Mesenchymal stem cell (in vitro differentiated cells and primary cell): ENCODE data around the gene ITCH.
A peak's percentile ranks its signal among the peaks of the same experiment; 100 is the strongest.

ENCODE experiments used
- DNase-seq: peaks from one replicate; pipeline ENCODE4 v3.0.0-alpha.2; 2013
- H2AFZ ChIP-seq: one replicate; pipeline ENCODE4 v1.6.1; 2013; ENCODE audit warnings: low read depth, mild to moderate bottlenecking, control low read depth, inconsistent platforms, low read length, moderate library complexity
- H2AK5ac ChIP-seq: 2 replicates; pipeline ENCODE4 v1.6.1; 2013; ENCODE audit warnings: low read length, moderate library complexity, mild to moderate bottlenecking, inconsistent platforms; ENCODE audit not compliant: severe bottlenecking
- H2BK120ac ChIP-seq: one replicate; pipeline ENCODE4 v1.6.1; 2013; ENCODE audit warnings: low read depth, mild to moderate bottlenecking, inconsistent platforms, low read length, moderate library complexity
- H2BK12ac ChIP-seq, 2 experiments: one replicate each; pipeline ENCODE4 v1.6.1; 2013; ENCODE audit warnings: inconsistent platforms in 2 of 2, low read length in 2 of 2, mild to moderate bottlenecking in 2 of 2, moderate library complexity in 2 of 2, control low read depth in 1 of 2
- H2BK15ac ChIP-seq: one replicate; pipeline ENCODE4 v1.6.1; 2013; ENCODE audit warnings: mild to moderate bottlenecking, low read depth, inconsistent platforms; ENCODE audit not compliant: poor library complexity, severe bottlenecking
- H2BK5ac ChIP-seq: 2 replicates; pipeline ENCODE4 v1.6.1; 2013; ENCODE audit warnings: low read depth, mild to moderate bottlenecking, low read length, control low read depth, inconsistent platforms; ENCODE audit not compliant: poor library complexity, severe bottlenecking
- H3K14ac ChIP-seq, 2 experiments: one replicate each; pipeline ENCODE4 v1.6.1; 2013; ENCODE audit warnings: inconsistent platforms in 2 of 2, low read length in 2 of 2, control low read depth in 1 of 2, mild to moderate bottlenecking in 1 of 2, moderate library complexity in 1 of 2
- H3K18ac ChIP-seq, 2 experiments: one replicate each; pipeline ENCODE4 v1.6.1; 2013; ENCODE audit warnings: inconsistent platforms in 2 of 2, low read length in 2 of 2, control low read depth in 1 of 2, low read depth in 1 of 2, mild to moderate bottlenecking in 1 of 2
- H3K23ac ChIP-seq, 2 experiments: one replicate each; pipeline ENCODE4 v1.6.1; 2013; ENCODE audit warnings: inconsistent platforms in 2 of 2, low read length in 2 of 2, mild to moderate bottlenecking in 2 of 2, moderate library complexity in 2 of 2, control low read depth in 1 of 2
- H3K27ac ChIP-seq: 2 replicates; pipeline ENCODE4 v1.5.1; 2013; ENCODE audit warnings: mild to moderate bottlenecking, moderate library complexity, low read length, control low read depth, inconsistent platforms; ENCODE audit not compliant: poor library complexity, severe bottlenecking
- H3K27me3 ChIP-seq, 2 experiments: 2 replicates each; pipeline versions ENCODE4 v1.6.1 to v1.7.0; 2013; ENCODE audit warnings: low read length in 2 of 2, mild to moderate bottlenecking in 2 of 2, moderate library complexity in 2 of 2, control low read depth in 1 of 2, inconsistent platforms in 1 of 2; ENCODE audit not compliant: control insufficient read depth in 1 of 2, insufficient read depth in 1 of 2
- H3K36me3 ChIP-seq, 2 experiments: 2 replicates each; pipeline versions ENCODE4 v1.6.1 to v1.7.0; 2013; ENCODE audit warnings: low read length in 2 of 2, control low read depth in 1 of 2, inconsistent platforms in 1 of 2, low read depth in 1 of 2, mild to moderate bottlenecking in 1 of 2; ENCODE audit not compliant: insufficient read depth in 2 of 2, control insufficient read depth in 1 of 2
- H3K4ac ChIP-seq, 2 experiments: one replicate each; pipeline ENCODE4 v1.6.1; 2013; ENCODE audit warnings: inconsistent platforms in 2 of 2, low read length in 2 of 2, mild to moderate bottlenecking in 2 of 2, moderate library complexity in 2 of 2, control low read depth in 1 of 2, low read depth in 1 of 2
- H3K4me1 ChIP-seq: 2 replicates; pipeline ENCODE4 v1.6.1; 2013; ENCODE audit warnings: low read depth, low read length, control low read depth; ENCODE audit not compliant: control insufficient read depth, insufficient read depth
- H3K4me2 ChIP-seq: 2 replicates; pipeline ENCODE4 v1.6.1; 2013; ENCODE audit warnings: low read length, mild to moderate bottlenecking, inconsistent platforms; ENCODE audit not compliant: poor library complexity, severe bottlenecking
- H3K4me3 ChIP-seq, 2 experiments: 2 replicates each; pipeline versions ENCODE4 v1.5.1 to v1.7.0; 2013; ENCODE audit warnings: low read length in 2 of 2, mild to moderate bottlenecking in 2 of 2, control low read depth in 1 of 2, low read depth in 1 of 2; ENCODE audit not compliant: insufficient read depth in 1 of 2
- H3K79me1 ChIP-seq: replicated peaks from 2 replicates; pipeline ENCODE4 v1.6.1; 2013; ENCODE audit warnings: mild to moderate bottlenecking, control low read depth, low read length, inconsistent platforms; ENCODE audit not compliant: poor library complexity, severe bottlenecking
- H3K9ac ChIP-seq: 2 replicates; pipeline ENCODE4 v1.7.0; 2013; ENCODE audit warnings: mild to moderate bottlenecking, low read length, moderate library complexity
- H3K9me3 ChIP-seq: 2 replicates; pipeline ENCODE4 v1.7.0; 2013; ENCODE audit warnings: mild to moderate bottlenecking, low read length; ENCODE audit not compliant: control insufficient read depth
- H4K8ac ChIP-seq: one replicate; pipeline ENCODE4 v1.6.1; 2013; ENCODE audit warnings: inconsistent platforms, mild to moderate bottlenecking, low read length, moderate library complexity
- H4K91ac ChIP-seq: one replicate; pipeline ENCODE4 v1.6.1; 2013; ENCODE audit warnings: mild to moderate bottlenecking, low read length, inconsistent platforms
- WGBS: methylation state at CpG from one replicate; pipeline ENCODE4 v1.1.7; 2013; ENCODE audit warnings: mixed read lengths; 5-methylcytosine and 5-hydroxymethylcytosine counted together

Gene ITCH

DNA sequence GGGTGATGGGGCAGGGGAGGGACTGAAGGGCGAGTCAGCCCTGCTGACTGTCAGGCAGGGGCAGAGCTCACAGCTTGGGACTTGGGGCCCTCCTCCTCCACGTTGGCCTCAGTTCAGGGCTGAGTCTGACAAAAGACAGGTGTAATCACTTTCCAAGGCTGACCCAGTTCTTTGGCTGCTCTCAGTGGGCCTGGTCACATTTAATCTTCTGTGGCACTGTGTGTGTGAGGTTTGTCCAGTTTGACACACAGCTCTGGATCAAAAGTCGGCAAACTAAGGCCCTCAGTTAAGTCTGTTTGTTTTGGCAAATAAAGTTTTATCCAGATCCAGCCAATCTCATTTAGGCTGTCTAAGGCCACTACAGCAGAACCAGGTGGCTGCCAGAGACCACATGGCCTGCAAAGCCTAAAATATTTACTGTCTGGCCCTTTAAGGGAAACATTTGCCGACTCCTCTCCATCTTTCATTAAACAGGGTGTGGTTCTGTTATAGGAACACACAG, 190.3 kb downstream of the ITCH start:
- no peak overlapping the region for H2BK12ac ChIP-seq
- H3K14ac ChIP-seq = no peak overlapping the region
- H3K4me2 ChIP-seq = no peak overlapping the region
- no peak overlapping the region for H2BK120ac ChIP-seq
- no peak for DNase-seq
- no peak overlapping the region for H2BK5ac ChIP-seq
- no peak overlapping the region for H3K18ac ChIP-seq
- no peaks in the 10 kb centered on the region for H3K36me3 ChIP-seq
- H3K4me3 ChIP-seq = no peak overlapping the region
- H3K79me1 ChIP-seq = no peaks in the 10 kb centered on the region
- H2AK5ac ChIP-seq = no peak overlapping the region
- no peaks in the 10 kb centered on the region for H3K27me3 ChIP-seq
- H3K4me1 ChIP-seq = peaks cover 10% of the 10 kb centered on the region
- WGBS = 63% methylated on average over 3 of the region's 4 CpGs
- no peaks in the 10 kb centered on the region for H3K9me3 ChIP-seq
- H3K27ac ChIP-seq = no peak overlapping the region
- no peak overlapping the region for H3K9ac ChIP-seq
- no peak overlapping the region for H4K91ac ChIP-seq
- H2AFZ ChIP-seq = no peak overlapping the region
- H3K4ac ChIP-seq = no peak overlapping the region
- no peak overlapping the region for H4K8ac ChIP-seq
- H2BK15ac ChIP-seq = no peak overlapping the region
- H3K23ac ChIP-seq = no peak overlapping the region

DNA sequence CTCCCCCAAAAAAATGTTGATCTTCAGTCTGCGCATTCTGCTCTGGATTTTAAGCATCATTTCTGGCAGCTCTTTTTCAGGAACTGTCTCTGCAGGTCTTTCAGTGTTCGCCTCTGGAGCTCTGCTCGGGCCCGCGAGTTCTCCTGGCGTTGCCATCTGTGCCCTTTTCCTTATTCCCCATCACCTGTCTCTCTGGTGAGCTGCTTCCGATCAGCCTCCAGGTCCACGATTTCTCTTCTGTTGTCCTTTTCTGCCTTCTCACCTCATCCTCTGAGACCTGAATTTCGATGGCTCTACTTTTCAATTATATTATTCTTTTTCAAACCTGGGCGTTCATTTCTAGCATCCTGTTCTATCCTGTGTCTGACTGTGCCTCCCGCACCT, 194.9 kb downstream of the ITCH start:
- Histone ChIP-seq H2AFZ (peak overlapping the region; percentile 72), H3K4me1 (peaks cover 23% of the 10 kb centered on the region), H3K36me3 (peaks cover 0 to 31% of the 10 kb centered on the region in 2 experiments), H2BK120ac (no peak overlapping the region), H3K23ac (no peak overlapping the region), H3K4me3 (peak overlapping the region; percentile 84 to 89), H4K91ac (peak overlapping the region; percentile 64), H3K4ac (peak overlapping the region; percentile 32 to 92), H2BK5ac (no peak overlapping the region), H3K14ac (no peak overlapping the region), H3K9ac (peak overlapping the region; percentile 93), H3K9me3 (no peaks in the 10 kb centered on the region), H4K8ac (peak overlapping the region; percentile 96), H3K27me3 (no peaks in the 10 kb centered on the region), H3K18ac (no peak overlapping the region), H3K79me1 (peaks cover 1% of the 10 kb centered on the region), H2BK12ac (no peak overlapping the region), H3K4me2 (peak overlapping the region; percentile 96), H2BK15ac (no peak overlapping the region), H2AK5ac (no peak overlapping the region), H3K27ac (no peak overlapping the region)
- WGBS = 65% methylated on average over 11 of the region's 11 CpGs
- no peak for DNase-seq

DNA sequence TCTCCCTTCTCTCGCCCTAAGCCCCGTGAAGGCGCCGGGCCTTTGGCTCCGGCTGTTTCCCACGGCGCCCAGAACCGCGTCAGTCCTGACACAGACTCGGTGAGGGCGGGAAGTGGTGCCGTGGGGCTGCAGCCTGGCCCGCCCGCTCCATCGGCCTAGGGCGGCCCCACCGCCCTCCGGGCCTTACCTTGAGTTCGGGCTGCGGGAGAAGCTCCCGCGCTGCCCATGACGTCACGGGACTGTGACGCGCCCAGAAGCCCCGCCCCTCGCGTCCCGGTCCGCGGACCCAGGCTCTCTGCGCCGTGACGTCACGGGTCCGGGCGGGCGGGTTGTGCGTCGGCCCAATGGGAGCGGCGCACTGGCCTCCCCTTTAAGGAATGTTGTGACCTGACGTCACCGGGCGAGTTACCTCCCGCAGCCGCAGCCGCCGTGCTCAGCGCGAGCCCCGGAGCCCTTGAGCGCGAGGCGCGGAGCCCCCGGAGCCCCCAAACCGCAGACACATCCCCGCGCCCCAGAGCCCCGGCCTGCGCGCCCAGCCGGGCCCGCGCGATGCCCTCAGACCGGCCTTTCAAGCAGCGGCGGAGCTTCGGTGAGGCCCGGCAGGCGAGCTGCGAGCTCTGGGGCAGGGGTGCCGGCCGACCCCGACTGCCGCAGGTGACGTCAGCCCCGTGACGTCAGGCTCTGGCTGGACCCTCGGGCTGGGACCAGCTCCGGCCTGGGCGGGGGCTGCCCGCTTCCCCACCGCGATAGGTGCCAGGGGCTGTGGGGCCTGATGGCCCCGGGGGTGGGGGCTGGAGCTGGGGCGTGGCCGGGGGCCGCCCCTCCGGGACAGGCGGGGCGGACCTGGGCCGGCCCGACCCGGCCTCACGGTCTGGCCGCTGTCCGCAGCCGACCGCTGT, 195.5 kb downstream of the ITCH start, which contains the start of gene MAP1LC3A:
MAP1LC3A (plus strand) TSS at position 399 of the 899 bp plus-strand sequence; CDS start at position 550, 151 bp downstream.
- Histone ChIP-seq H4K8ac (peak within 1 kb of the TSS; percentile 96), H2BK5ac (peak within 1 kb of the TSS; percentile 14), H2BK120ac (peak within 1 kb of the TSS; percentile 82), H3K9me3 (no peaks in the 10 kb centered on the region), H3K27me3 (no peaks in the 10 kb centered on the region), H2BK12ac (peak within 1 kb of the TSS in 1 of 2 experiments; percentile 85), H3K18ac (peak within 1 kb of the TSS; percentile 83 to 96), H3K36me3 (peaks cover 0 to 31% of the 10 kb centered on the region in 2 experiments), H3K9ac (peak within 1 kb of the TSS; percentile 93), H3K79me1 (peaks cover 1% of the 10 kb centered on the region), H3K27ac (no peak within 1 kb of the TSS), H2BK15ac (peak within 1 kb of the TSS; percentile 88), H3K4ac (peak within 1 kb of the TSS; percentile 32 to 92), H3K14ac (peak within 1 kb of the TSS; percentile 19 to 93), H3K4me1 (peaks cover 20% of the 10 kb centered on the region), H2AFZ (peak within 1 kb of the TSS; percentile 84), H3K4me3 (peak within 1 kb of the TSS; percentile 84 to 89), H2AK5ac (no peak within 1 kb of the TSS), H3K4me2 (peak within 1 kb of the TSS; percentile 96), H3K23ac (no peak within 1 kb of the TSS), H4K91ac (peak within 1 kb of the TSS; percentile 91)
- DNase-seq = peak; percentile 97
- WGBS = 3% methylated on average over 101 of the region's 103 CpGs
